Muscle layer of colon (tissue), 2 donors: ENCODE data around the gene PIPOX.

ENCODE experiments used
- H3K27ac ChIP-seq: one replicate; pipeline ENCODE4 v1.7.0; 2013; ENCODE audit warnings: low read depth, mild to moderate bottlenecking, low read length, moderate library complexity
- H3K27me3 ChIP-seq, 2 donors: one replicate each; pipeline ENCODE4 v1.7.0; 2013; ENCODE audit warnings: low read length in 2 of 2, mild to moderate bottlenecking in 2 of 2; ENCODE audit not compliant: insufficient read depth in 2 of 2, control insufficient read depth in 1 of 2
- H3K36me3 ChIP-seq: one replicate; pipeline ENCODE4 v1.7.0; 2013; ENCODE audit warnings: mild to moderate bottlenecking, low read length; ENCODE audit not compliant: insufficient read depth
- H3K4me1 ChIP-seq: one replicate; pipeline ENCODE4 v1.7.0; 2013; ENCODE audit warnings: mild to moderate bottlenecking, low read length; ENCODE audit not compliant: insufficient read depth
- H3K4me3 ChIP-seq, 2 donors: one replicate each; pipeline ENCODE4 v1.7.0; 2013; ENCODE audit warnings: low read length in 2 of 2, low read depth in 1 of 2, mild to moderate bottlenecking in 1 of 2, moderate library complexity in 1 of 2
- H3K9ac ChIP-seq: one replicate; pipeline ENCODE4 v1.7.0; 2013; ENCODE audit warnings: low read length
- H3K9me3 ChIP-seq: one replicate; pipeline ENCODE4 v1.7.0; 2013; ENCODE audit warnings: mild to moderate bottlenecking, low read length
- donor health status: abdominal sarcoma.
- donor health status: Adenocarcinoma of cecum.

The PIPOX gene

DNA sequence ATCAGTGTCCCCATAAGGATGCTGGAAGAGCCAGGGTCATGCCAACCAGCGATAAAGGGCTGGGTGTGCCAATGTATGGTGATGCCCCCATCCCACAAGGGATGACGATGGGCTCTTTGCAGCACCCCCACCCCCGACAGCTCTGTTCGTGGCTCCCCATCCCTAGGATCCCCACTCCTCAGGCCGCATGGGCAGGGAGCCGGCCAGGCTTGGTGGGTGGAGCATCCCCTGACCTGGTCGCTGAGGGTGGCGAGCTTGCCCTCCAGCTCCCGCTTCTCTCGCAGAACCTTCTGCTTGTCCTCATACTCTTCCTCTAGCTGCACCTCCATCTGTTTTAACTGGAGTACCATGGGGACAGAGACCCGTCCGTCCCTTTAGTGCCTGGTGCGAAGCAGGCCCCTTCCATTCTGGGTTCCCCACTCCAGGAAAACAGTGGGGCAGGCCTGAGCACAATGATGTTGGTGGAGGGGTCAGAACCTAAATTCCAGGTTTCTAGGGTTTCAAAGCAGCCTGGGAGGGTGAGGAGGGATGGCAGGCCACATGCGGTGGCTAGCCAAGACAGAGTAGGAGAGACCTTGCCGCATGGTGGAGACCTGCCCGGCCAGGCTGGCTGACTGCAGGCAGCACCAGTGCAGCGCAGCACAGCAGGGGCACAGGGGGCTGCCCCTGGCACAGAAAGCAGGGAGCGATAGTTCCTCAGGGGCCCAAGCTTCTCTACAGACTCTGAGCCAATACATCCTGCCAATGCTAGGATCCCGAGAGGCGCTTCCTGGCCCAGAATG lies 50.3 kb downstream of the PIPOX start:
- Histone ChIP-seq H3K4me1 (peaks cover 8% of the 10 kb centered on the region), H3K27ac (no peak overlapping the region), H3K9me3 (no peaks in the 10 kb centered on the region), H3K27me3 (no peaks in the 10 kb centered on the region), H3K9ac (no peak overlapping the region), H3K4me3 (no peak overlapping the region), H3K36me3 (peaks cover 75% of the 10 kb centered on the region)

DNA sequence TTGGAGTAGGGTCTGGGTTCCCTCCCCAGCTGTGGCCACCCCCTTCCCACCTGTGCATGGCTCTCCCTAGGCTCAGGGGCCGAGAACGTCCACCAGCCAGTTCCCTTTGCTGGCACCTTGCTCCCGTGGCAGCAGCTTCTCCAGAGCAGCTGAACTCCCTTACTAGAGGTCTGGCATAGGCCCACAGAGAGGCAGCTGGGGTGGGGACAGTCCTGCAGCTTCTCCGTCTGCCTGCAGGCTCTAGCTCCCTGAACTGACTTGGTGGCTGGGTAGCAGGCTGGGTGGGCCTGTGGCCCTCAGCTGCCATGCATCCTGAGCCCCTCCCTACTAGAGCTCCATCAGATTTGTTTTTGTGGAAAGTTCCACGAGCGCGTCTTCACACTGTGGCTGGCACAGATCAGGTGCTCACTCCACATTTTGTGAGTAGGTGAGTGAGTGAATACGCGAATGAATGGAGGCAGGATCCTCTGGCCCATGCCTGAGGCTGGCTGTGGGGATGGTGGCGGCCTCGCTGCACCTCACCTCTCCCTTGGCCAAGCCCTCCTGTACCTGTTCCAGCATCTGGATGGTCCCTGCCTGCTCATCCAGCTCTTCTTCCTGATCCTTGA lies 51.3 kb downstream of the PIPOX start:
- no peak overlapping the region for H3K9ac ChIP-seq
- H3K27ac ChIP-seq: no peak overlapping the region
- no peaks in the 10 kb centered on the region for H3K9me3 ChIP-seq
- H3K4me1 ChIP-seq: peaks cover 8% of the 10 kb centered on the region
- H3K27me3 ChIP-seq: no peaks in the 10 kb centered on the region
- H3K36me3 ChIP-seq: peaks cover 84% of the 10 kb centered on the region
- H3K4me3 ChIP-seq: no peak overlapping the region

DNA sequence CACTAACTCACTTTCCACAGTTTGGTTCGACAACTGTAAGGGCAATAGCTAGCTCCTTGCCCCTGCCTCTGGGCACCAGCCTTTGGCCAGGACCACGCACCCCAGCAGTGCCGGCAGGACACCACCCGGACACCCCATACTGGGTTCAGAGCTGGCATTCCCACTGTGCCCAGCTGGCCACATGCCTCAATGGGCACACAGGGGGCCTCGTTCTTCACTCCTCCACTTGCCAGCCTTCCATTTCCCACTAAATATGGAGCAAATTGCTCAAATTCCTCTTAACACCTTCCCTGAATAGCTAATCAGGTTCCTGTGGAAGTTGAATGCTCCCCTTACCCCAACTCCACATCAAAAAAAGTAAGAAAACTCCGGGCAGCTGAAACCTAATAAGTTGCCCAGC lies 52.5 kb downstream of the PIPOX start:
- Histone ChIP-seq H3K9ac (no peak overlapping the region), H3K27ac (no peak overlapping the region), H3K36me3 (peaks cover 94% of the 10 kb centered on the region), H3K9me3 (no peaks in the 10 kb centered on the region), H3K4me1 (peaks cover 1% of the 10 kb centered on the region), H3K27me3 (no peaks in the 10 kb centered on the region), H3K4me3 (no peak overlapping the region)

DNA sequence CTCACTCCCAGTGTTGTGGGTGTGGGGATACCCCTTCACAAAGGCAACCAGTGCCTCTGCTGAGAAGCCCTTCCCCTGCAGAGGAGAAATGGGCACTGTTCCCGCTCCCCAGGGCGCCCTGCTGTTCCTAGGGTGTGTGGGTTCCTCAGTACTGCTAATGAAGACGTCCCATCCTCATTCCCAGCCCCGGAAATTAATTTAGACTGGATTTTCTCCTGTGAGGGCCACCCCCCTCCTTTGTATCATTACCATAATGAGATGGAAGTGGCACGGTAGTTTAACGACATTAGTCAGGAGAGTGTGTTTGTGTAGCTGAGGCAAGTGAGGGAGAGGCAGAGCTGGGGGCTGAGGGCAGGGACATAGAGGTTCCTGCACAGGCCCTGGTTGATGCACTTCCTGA lies 53.2 kb downstream of the PIPOX start:
- H3K9ac ChIP-seq: no peak overlapping the region
- H3K27ac ChIP-seq: no peak overlapping the region
- no peaks in the 10 kb centered on the region for H3K27me3 ChIP-seq
- no peak overlapping the region for H3K4me3 ChIP-seq
- peaks cover 89% of the 10 kb centered on the region for H3K36me3 ChIP-seq
- no peaks in the 10 kb centered on the region for H3K4me1 ChIP-seq
- H3K9me3 ChIP-seq: no peaks in the 10 kb centered on the region

DNA sequence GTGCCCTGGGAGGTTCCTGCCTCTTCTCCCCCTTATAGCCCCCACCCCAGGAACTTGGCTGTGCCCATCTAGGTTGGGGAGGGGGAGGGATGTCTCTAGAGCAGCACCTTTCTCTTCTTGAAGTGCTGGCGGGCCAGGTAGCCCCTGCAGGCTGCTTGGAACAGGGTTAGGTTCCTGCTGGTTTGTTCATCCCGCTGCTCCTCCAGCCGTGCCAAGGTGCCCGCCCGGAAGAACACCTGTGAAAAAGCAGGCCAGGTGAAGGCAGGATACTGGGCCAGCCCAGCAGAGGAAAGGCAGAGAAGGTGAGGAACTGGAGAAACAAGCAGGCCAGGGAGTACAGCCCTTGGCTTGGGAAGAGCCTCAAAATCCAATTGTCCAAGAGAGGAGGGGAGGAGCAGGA lies 56.6 kb downstream of the PIPOX start:
- Histone ChIP-seq H3K36me3 (peaks cover 91% of the 10 kb centered on the region), H3K9ac (no peak overlapping the region), H3K27me3 (no peaks in the 10 kb centered on the region), H3K27ac (no peak overlapping the region), H3K4me1 (no peaks in the 10 kb centered on the region), H3K4me3 (no peak overlapping the region), H3K9me3 (no peaks in the 10 kb centered on the region)

DNA sequence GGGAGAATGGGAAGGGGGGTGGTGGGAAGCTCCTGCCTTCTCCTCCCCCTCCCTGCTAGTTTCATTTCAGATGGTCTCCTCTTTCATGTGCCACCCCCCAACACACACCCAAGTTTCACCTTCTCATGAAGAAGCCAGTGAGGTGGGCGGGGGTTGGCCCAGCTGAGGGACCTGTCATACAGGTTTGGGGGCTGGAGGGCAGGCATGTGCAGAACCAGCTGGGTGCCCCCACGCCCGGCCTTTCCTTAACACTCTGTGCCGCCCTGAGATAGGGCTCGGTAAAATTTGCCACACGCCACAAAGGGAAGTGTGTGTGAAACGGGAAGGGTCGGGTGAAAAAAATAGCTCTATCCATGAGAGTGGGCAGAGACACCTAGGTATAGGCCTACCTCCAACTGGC lies 57.4 kb downstream of the PIPOX start:
- peaks cover 88% of the 10 kb centered on the region for H3K36me3 ChIP-seq
- no peak overlapping the region for H3K27ac ChIP-seq
- no peak overlapping the region for H3K9ac ChIP-seq
- H3K4me1 ChIP-seq: no peaks in the 10 kb centered on the region
- H3K9me3 ChIP-seq: no peaks in the 10 kb centered on the region
- no peak overlapping the region for H3K4me3 ChIP-seq
- H3K27me3 ChIP-seq: no peaks in the 10 kb centered on the region

DNA sequence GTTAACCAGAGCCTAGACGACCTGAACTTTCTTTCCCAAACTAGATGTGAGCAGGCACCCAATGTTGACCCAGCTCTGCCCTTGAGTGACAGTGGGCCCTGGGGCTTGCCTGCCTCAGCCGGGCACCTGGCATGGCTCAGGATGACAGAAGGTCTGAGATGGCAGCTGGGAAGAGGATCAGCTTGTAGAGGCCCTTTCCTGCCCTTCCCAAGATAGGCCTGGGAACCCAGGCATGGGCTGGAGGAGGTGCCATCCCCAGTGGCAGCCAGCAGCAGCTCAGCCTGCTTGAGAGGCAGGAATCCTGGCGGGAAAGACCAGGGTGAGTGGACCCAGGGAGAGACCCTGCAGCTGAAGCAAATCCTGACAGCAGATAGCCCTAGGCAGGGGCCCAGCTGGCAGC lies 59.1 kb downstream of the PIPOX start:
- H3K9ac ChIP-seq: no peak overlapping the region
- no peak overlapping the region for H3K27ac ChIP-seq

DNA sequence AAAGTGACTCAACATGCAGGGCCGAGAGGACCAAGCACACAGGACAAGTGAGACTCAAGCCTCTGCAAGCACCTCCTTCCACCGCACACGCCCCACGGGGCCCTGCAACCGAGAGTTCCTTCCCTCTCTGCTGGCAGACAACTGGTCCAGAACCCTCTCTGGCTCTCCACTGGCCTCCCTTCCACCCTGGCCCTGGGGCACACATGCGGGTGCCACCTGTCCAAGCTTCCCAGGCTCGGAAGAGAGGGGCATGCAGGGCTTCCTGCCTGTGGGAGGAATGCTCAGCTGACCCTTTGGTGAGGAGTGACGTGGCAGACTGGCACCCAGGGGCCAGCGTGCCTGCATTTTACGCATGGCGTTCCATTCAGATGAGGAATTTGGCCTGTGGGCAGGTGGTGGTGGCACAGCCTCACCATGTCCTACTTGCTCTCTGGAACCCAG lies 59.8 kb downstream of the PIPOX start:
- Histone ChIP-seq H3K9ac (no peak overlapping the region), H3K4me1 (no peaks in the 10 kb centered on the region), H3K9me3 (no peaks in the 10 kb centered on the region), H3K27me3 (no peaks in the 10 kb centered on the region), H3K4me3 (no peak overlapping the region), H3K27ac (no peak overlapping the region), H3K36me3 (peaks cover 78% of the 10 kb centered on the region)

More for the DNA sequence above, 59.1 kb downstream of the PIPOX start:
- Histone ChIP-seq H3K36me3 (peaks cover 84% of the 10 kb centered on the region), H3K4me3 (no peak overlapping the region), H3K9me3 (no peaks in the 10 kb centered on the region), H3K4me1 (no peaks in the 10 kb centered on the region), H3K27me3 (no peaks in the 10 kb centered on the region)

DNA sequence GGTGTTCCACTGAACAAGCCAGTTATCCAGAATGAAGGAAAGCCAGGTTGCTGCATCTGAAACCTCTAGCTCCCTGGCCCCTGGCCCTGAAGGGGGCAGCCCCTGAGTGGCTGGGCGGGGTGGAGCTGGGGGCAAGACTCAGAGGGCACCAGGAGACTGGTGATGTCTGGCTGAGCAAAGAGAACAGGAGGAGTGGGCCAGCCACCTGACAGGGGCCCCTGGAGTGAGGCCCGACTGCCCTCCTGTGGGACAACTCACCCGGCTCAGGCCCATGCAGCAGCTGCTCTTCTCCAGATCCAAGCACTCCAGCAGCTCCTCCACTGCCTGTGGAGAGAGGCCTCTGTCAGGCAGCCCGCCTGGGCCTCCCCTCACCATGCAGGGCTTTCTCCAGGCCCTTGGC lies 60.4 kb downstream of the PIPOX start:
- no peak overlapping the region for H3K4me3 ChIP-seq
- H3K4me1 ChIP-seq: no peaks in the 10 kb centered on the region
- H3K9me3 ChIP-seq: no peaks in the 10 kb centered on the region
- H3K27ac ChIP-seq: no peak overlapping the region
- H3K27me3 ChIP-seq: no peaks in the 10 kb centered on the region
- H3K9ac ChIP-seq: no peak overlapping the region
- H3K36me3 ChIP-seq: peaks cover 75% of the 10 kb centered on the region
